KMS-11 (cell line): ENCODE data around the gene STK38L.

Experiments used
- H2AFZ ChIP-seq: fragments of 200-600 bp; sonication (generic); 2 replicates; pipeline ENCODE4 v1.6.1; 2016; ENCODE audit warnings: antibody characterized with exemption, mixed run types, low read depth
- H3K27ac ChIP-seq: fragments of 200-600 bp; sonication (generic); 2 replicates; pipeline ENCODE4 v1.6.1; 2016; ENCODE audit warnings: mild to moderate bottlenecking, mixed run types
- H3K27me3 ChIP-seq: fragments of 200-600 bp; sonication (generic); 2 replicates; pipeline ENCODE4 v1.6.1; 2017; ENCODE audit warnings: mild to moderate bottlenecking, low read depth, mixed run types, moderate library complexity; ENCODE audit not compliant: insufficient read depth
- H3K36me3 ChIP-seq: fragments of 200-600 bp; sonication (generic); 2 replicates; pipeline ENCODE4 v1.6.1; 2017; ENCODE audit warnings: mild to moderate bottlenecking, mixed run types; ENCODE audit not compliant: insufficient read depth
- H3K4me1 ChIP-seq: fragments of 200-600 bp; sonication (generic); 2 replicates; pipeline ENCODE4 v1.6.1; 2016; ENCODE audit warnings: mild to moderate bottlenecking, low read depth, mixed run types; ENCODE audit not compliant: poor library complexity, severe bottlenecking
- H3K4me2 ChIP-seq: fragments of 200-600 bp; sonication (generic); 2 replicates; pipeline ENCODE4 v1.7.0; 2016; ENCODE audit warnings: mild to moderate bottlenecking, mixed run types
- H3K4me3 ChIP-seq: fragments of 200-600 bp; sonication (generic); IDR thresholded peaks from 2 replicates; pipeline ENCODE4 v1.6.1; 2017; ENCODE audit warnings: low read depth, low read length, mixed read lengths; ENCODE audit not compliant: insufficient read depth
- H3K79me2 ChIP-seq: fragments of 200-600 bp; sonication (generic); 2 replicates; pipeline ENCODE4 v1.6.1; 2016; ENCODE audit warnings: low read depth, mixed run types; ENCODE audit not compliant: insufficient read depth
- H3K9ac ChIP-seq: fragments of 200-600 bp; sonication (generic); 2 replicates; pipeline ENCODE4 v1.6.1; 2016; ENCODE audit warnings: mild to moderate bottlenecking, mixed run types
- H4K20me1 ChIP-seq: fragments of 200-600 bp; sonication (generic); 2 replicates; pipeline ENCODE4 v1.6.1; 2016; ENCODE audit warnings: mild to moderate bottlenecking, mixed run types; ENCODE audit not compliant: insufficient read depth
- TF ChIP-seq, protein P1 (sequence below): fragments of 200-600 bp; sonication (generic); conservative IDR thresholded peaks from 2 replicates; pipeline ENCODE4 v1.6.1; 2017; ENCODE audit warnings: low read depth, mild to moderate bottlenecking, antibody characterized with exemption, low read length, moderate library complexity, mixed read lengths

Gene STK38L

DNA sequence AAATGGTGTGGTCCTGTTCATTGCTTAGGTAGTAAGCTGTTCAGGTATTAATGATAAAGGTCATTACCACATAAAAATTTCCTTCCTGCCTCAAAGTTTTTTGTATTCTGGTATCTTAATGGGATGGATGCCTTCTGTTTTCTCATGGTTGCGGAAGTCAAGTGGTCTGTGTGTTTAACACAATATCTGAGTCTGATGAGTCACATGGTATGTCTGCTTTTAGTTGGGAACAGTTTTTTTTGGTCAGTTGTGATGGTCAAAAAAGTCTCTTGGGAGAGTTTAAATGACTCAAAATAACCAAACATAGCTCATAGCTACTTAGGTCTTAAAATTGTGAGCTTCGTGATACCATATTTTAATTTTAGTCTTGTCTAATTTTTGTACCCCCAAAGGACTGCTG is 40.7 kb downstream of the STK38L start:
- Histone ChIP-seq H2AFZ (no peak overlapping the region), H3K27ac (no peak overlapping the region), H3K79me2 (no peaks in the 10 kb centered on the region), H3K4me1 (peaks cover 6% of the 10 kb centered on the region), H3K9ac (no peak overlapping the region), H3K4me3 (no peak overlapping the region), H3K27me3 (no peaks in the 10 kb centered on the region), H3K4me2 (no peak overlapping the region), H4K20me1 (no peaks in the 10 kb centered on the region), H3K36me3 (no peaks in the 10 kb centered on the region)
- TF ChIP-seq, protein P1, sequence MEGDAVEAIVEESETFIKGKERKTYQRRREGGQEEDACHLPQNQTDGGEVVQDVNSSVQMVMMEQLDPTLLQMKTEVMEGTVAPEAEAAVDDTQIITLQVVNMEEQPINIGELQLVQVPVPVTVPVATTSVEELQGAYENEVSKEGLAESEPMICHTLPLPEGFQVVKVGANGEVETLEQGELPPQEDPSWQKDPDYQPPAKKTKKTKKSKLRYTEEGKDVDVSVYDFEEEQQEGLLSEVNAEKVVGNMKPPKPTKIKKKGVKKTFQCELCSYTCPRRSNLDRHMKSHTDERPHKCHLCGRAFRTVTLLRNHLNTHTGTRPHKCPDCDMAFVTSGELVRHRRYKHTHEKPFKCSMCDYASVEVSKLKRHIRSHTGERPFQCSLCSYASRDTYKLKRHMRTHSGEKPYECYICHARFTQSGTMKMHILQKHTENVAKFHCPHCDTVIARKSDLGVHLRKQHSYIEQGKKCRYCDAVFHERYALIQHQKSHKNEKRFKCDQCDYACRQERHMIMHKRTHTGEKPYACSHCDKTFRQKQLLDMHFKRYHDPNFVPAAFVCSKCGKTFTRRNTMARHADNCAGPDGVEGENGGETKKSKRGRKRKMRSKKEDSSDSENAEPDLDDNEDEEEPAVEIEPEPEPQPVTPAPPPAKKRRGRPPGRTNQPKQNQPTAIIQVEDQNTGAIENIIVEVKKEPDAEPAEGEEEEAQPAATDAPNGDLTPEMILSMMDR = no peak

DNA sequence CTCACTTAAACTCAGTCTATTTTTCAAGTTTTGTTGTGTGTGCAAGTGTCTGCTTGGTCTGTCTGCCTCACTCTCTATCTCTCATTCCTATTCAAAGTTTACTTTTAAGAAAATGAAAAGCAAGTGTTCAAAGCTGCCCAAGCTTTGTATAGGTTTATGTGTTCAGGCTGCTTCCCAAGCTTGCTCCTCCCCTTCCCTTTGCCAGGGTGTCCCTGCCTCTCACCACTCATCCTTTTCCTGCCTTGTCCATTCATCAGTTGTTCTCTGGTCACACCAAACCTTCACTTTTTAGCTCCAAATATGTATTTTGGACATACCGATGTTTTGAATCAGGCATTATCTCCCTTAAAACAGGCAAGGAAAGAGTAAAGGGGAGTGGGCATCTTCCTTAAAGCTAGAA is 41.3 kb downstream of the STK38L start:
- Histone ChIP-seq H3K9ac (no peak overlapping the region), H3K4me2 (no peak overlapping the region), H3K36me3 (no peaks in the 10 kb centered on the region), H3K27me3 (no peaks in the 10 kb centered on the region), H3K4me3 (no peak overlapping the region), H4K20me1 (no peaks in the 10 kb centered on the region), H3K4me1 (peaks cover 3% of the 10 kb centered on the region), H3K79me2 (no peaks in the 10 kb centered on the region), H3K27ac (no peak overlapping the region), H2AFZ (no peak overlapping the region)
- TF ChIP-seq, protein P1 = no peak

DNA sequence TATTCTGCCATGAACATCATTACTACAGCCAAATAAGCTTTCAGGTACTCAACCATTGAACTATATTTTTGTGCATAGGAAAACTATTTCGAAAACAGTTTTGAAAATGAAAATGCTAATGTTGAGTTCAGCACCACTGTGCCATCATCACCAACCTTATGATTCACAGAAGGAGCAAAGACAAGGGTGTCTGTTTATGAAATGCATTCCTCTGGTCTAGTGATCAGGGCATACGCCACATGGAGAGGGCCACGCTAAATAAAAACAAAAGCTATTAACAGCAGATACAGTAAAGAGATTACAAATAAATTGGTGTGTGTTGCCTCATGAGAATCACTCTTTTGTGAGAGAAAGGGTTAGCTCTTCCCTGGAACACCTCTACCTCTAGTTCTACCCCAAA is 45.3 kb downstream of the STK38L start:
- H3K4me3 ChIP-seq = no peak overlapping the region
- TF ChIP-seq, protein P1 = no peak
- no peak overlapping the region for H2AFZ ChIP-seq
- H3K27ac ChIP-seq = no peak overlapping the region
- H3K27me3 ChIP-seq = no peaks in the 10 kb centered on the region
- H4K20me1 ChIP-seq = no peaks in the 10 kb centered on the region
- H3K4me1 ChIP-seq = peaks cover 6% of the 10 kb centered on the region
- H3K9ac ChIP-seq = no peak overlapping the region
- no peak overlapping the region for H3K4me2 ChIP-seq
- no peaks in the 10 kb centered on the region for H3K36me3 ChIP-seq
- no peaks in the 10 kb centered on the region for H3K79me2 ChIP-seq

DNA sequence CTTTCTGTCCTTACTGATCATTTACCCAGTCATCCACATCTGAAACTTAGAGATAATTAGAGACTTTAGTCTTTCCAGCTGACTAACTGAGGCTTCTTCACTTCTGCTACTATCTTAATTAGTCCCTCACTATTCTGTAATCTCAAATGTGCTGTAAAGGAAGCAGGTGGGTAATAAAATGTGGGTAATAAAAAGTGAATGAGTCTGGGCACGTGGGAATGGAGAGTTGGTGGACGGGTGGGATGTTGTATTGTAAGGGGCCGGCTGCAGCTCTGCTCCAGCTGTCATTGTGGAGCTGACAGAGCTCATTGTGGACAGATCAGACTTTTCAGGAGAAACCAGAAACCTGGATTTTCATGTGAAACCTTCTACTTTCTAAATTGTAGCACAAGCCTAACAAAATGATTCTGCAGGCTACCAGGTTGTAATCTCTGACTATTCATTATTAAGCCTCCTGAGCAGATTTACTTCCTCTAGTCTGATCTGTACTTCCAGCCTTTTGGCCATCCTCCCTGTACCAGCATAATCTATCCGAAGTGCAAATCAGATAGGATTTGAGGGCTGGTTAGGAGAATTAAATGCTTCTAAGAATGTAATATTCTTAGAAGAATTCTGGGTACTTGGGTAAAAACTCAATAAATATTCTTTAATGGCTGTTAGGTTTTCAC is 46.5 kb downstream of the STK38L start:
- Histone ChIP-seq H4K20me1 (no peaks in the 10 kb centered on the region), H3K36me3 (no peaks in the 10 kb centered on the region), H3K79me2 (no peaks in the 10 kb centered on the region), H3K4me1 (peaks cover 6% of the 10 kb centered on the region), H2AFZ (no peak overlapping the region), H3K9ac (no peak overlapping the region), H3K27ac (no peak overlapping the region), H3K4me2 (no peak overlapping the region), H3K4me3 (no peak overlapping the region), H3K27me3 (no peaks in the 10 kb centered on the region)
- TF ChIP-seq, protein P1 = no peak
